Measurements from ENCODE around the gene TTC7B. TPM values are rescaled to one million over a fixed set of nuclear protein-coding genes. Genes with fewer than 3 reads are reported as not detected.

TTC7B gene
- total and polyA plus RNA-seq, 2 of the 13 experiments (the other 11 are each of a cell fraction or from before 2014, with no cell fraction given) = 1.3 to 3.2 TPM

DNA sequence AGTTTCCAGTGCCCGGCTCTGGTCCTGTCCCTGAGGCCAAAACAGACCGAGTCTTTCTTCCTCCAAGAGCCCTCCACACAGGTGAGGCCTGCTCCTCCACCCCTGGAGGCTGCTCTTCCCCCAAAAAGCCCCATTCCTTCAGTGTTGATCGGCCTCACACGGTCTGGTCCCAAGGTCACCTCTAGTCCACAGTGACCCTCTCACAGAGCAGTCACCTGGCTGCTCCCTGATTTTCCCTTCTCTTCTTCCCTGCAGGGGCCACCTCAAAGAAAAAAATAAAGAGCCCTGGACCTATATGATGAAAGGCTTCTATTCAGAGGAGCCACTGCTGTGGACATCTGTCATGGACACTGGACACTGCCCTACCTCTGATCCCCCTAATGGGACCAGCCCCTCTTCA is 42.5 kb downstream of the TTC7B start:
- Histone ChIP-seq H3K79me2 (ENCODE audit: insufficient read depth, low read length) (no peaks in the 10 kb centered on the region), H3K36me3 (replicated peaks in 1 of 2; ENCODE audit: control insufficient read depth in 1 of 2, insufficient read depth in 2 of 2, low read length in 2 of 2) (no peaks in the 10 kb centered on the region), H3K4me2 (ENCODE audit: low read depth, low read length) (no peak overlapping the region), H3K27me3 (ENCODE audit: control insufficient read depth in 1 of 2, insufficient read depth in 2 of 2, low read length in 2 of 2) (no peaks in the 10 kb centered on the region), H4K20me1 (ENCODE audit: insufficient read depth, low read length) (no peaks in the 10 kb centered on the region), H3K9ac (ENCODE audit: insufficient read depth, low read depth, low read length) (no peak overlapping the region), H3K4me1 (ENCODE audit: insufficient read depth, low read length) (no peaks in the 10 kb centered on the region), H3K27ac (ENCODE audit: extremely low read length, insufficient read depth, low read length) (no peak overlapping the region), H3K4me3 (replicated peaks in 1 of 3; ENCODE audit: insufficient read depth in 1 of 3, low read depth in 2 of 3, low read length in 3 of 3) (no peak overlapping the region), H3K9me3 (ENCODE audit: low read length) (no peaks in the 10 kb centered on the region), H2AFZ (ENCODE audit: low read length) (no peak overlapping the region)
- FAIRE-seq (no peak), DNase-seq (ENCODE audit: low spot score) (no peak), ATAC-seq (no peak)
- POLR2A ChIA-PET = no interaction called here
- intact Hi-C loops (cut with micrococcal nuclease; ENCODE audit: unreplicated experiment) = no loop called here
- no peak for TF ChIP-seq CREB1 (IDR thresholded peaks at IDR 0.05)
- TF ChIP-seq CREB1 (CRISPR knock-in tag; IDR thresholded peaks at IDR 0.05) = no peak
- TF ChIP-seq, protein P1, sequence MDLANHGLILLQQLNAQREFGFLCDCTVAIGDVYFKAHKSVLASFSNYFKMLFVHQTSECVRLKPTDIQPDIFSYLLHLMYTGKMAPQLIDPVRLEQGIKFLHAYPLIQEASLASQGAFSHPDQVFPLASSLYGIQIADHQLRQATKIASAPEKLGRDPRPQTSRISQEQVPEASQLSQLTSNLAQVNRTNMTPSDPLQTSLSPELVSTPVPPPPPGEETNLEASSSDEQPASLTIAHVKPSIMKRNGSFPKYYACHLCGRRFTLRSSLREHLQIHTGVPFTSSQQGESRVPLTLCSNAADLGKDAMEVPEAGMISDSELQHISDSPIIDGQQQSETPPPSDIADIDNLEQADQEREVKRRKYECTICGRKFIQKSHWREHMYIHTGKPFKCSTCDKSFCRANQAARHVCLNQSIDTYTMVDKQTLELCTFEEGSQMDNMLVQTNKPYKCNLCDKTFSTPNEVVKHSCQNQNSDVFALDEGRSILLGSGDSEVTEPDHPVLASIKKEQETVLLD (CRISPR knock-in tag; IDR thresholded peaks at IDR 0.05; ENCODE audit: low read depth) = no peak
- no peak for TF ChIP-seq ZNF362 (CRISPR knock-in tag; IDR thresholded peaks at IDR 0.05; ENCODE audit: borderline replicate concordance)
- no peak for TF ChIP-seq ZNF746 (CRISPR knock-in tag; IDR thresholded peaks at IDR 0.05)
- 62% methylated on average over 2 of the region's 4 CpGs for WGBS (ENCODE audit: low lambda C conversion rate)
- BruUV-seq (replicated peaks) = no TSS peak
- CTCF ChIA-PET (ENCODE audit: low intra/inter-chr PET ratio, low total read pairs) = no interaction called here
- in situ Hi-C loops (cut with HindIII; ENCODE audit: extremely low pct_ligation_motif_present, low pct_unique_long_range_greater_than_20kb) = no loop called here

- Histone ChIP-seq H3K4me2 (ENCODE audit: low read depth, low read length) (no peak overlapping the region), H3K36me3 (replicated peaks in 1 of 2; ENCODE audit: control insufficient read depth in 1 of 2, insufficient read depth in 2 of 2, low read length in 2 of 2) (no peaks in the 10 kb centered on the region), H3K9ac (ENCODE audit: insufficient read depth, low read depth, low read length) (no peak overlapping the region), H3K9me3 (ENCODE audit: low read length) (no peaks in the 10 kb centered on the region; the same call in 1 of the 2 replicates), H3K79me2 (ENCODE audit: insufficient read depth, low read length) (no peaks in the 10 kb centered on the region), H2AFZ (ENCODE audit: low read length) (no peak overlapping the region), H3K27me3 (ENCODE audit: control insufficient read depth in 1 of 2, insufficient read depth in 2 of 2, low read length in 2 of 2) (no peaks in the 10 kb centered on the region), H3K4me1 (ENCODE audit: insufficient read depth, low read length) (no peaks in the 10 kb centered on the region), H4K20me1 (ENCODE audit: insufficient read depth, low read length) (no peaks in the 10 kb centered on the region), H3K4me3 (replicated peaks in 1 of 3; ENCODE audit: insufficient read depth in 1 of 3, low read depth in 2 of 3, low read length in 3 of 3) (no peak overlapping the region), H3K27ac (ENCODE audit: extremely low read length, insufficient read depth, low read length) (no peak overlapping the region)
- CTCF ChIA-PET (ENCODE audit: low intra/inter-chr PET ratio, low total read pairs) = no interaction called here
- TF ChIP-seq NFRKB (IDR thresholded peaks at IDR 0.05) (no peak), RFXAP (CRISPR knock-in tag; IDR thresholded peaks at IDR 0.05; ENCODE audit: borderline replicate concordance) (no peak), ZNF382 (CRISPR knock-in tag; IDR thresholded peaks at IDR 0.05; ENCODE audit: borderline replicate concordance) (no peak), MED8 (CRISPR knock-in tag; IDR thresholded peaks at IDR 0.05; ENCODE audit: insufficient replicate concordance) (no peak), KDM1A (CRISPR knock-in tag; IDR thresholded peaks at IDR 0.05) (no peak), ZNF292 (CRISPR knock-in tag; IDR thresholded peaks at IDR 0.05; ENCODE audit: borderline replicate concordance, low read depth) (no peak), ZSCAN20 (CRISPR knock-in tag; IDR thresholded peaks at IDR 0.05; ENCODE audit: borderline replicate concordance) (no peak)
- in situ Hi-C loops (cut with HindIII; ENCODE audit: extremely low pct_ligation_motif_present, low pct_unique_long_range_greater_than_20kb) = no loop called here
- intact Hi-C loops (cut with micrococcal nuclease; ENCODE audit: unreplicated experiment) = no loop called here
- BruUV-seq (replicated peaks) = no TSS peak
- POLR2A ChIA-PET = no interaction called here
- no peak for DNase-seq (ENCODE audit: low spot score)
- WGBS (ENCODE audit: low lambda C conversion rate) = 100% methylated on average over 1 of the region's 1 CpG
- FAIRE-seq = no peak
- no peak for ATAC-seq
Measured at GRCh38 chr14:90773196-90773486, 43.1 kb downstream of the TTC7B start.
